NCI-H128 (cell line): Measurements from ENCODE around the gene DKK2.
"Not testable (repeated sequence)": the region's sequence is repeated elsewhere in the genome, so short reads cannot be mapped to it uniquely, and the experiment has no call there.

ENCODE experiments used
- DNase-seq: peaks from one replicate; lab custom pipeline; 2025; ENCODE audit not compliant: unreplicated experiment; lab: John Stamatoyannopoulos, UW

DKK2 gene

GRCh38 chr4:106914223-106914622, 121.9 kb downstream of the DKK2 start:
- no peak for DNase-seq

DNA sequence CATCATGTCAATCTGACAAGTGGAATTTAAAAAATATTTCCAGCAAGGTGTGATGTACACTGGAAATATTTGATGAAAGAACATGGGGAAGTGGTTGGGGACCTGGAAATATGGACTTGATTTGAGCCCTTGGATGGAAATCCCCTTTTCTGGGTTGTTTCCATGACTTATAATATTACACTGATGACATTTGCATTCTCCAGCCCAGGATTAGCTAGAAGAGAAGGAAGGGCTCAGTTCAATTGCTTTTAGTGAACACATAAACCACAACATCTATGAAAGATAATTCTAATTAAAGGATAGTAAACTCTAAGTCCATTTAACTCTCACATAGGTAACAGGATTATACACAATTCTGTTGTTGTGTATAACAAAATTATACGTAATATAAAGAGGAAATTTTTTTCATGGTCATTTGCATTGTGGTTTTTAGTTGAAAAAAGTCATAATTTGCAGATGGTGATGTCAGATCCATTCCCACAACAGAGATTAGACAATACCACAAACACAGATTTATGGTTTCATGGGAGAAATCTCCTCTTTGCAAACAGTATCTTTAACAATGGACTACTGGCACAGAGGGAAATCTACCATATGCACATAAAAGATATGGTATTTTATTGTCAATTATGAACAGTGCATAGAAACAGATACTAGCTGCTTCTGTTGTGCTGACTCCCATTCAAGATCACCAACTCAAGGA, 126.5 kb downstream of the DKK2 start:
- no peak for DNase-seq

- not testable (repeated sequence) for DNase-seq
Observed at GRCh38 chr4:106908049-106908448, 128.1 kb downstream of the DKK2 start.

- no peak for DNase-seq
Observed at GRCh38 chr4:106907216-106907615, 128.9 kb downstream of the DKK2 start.

DNA sequence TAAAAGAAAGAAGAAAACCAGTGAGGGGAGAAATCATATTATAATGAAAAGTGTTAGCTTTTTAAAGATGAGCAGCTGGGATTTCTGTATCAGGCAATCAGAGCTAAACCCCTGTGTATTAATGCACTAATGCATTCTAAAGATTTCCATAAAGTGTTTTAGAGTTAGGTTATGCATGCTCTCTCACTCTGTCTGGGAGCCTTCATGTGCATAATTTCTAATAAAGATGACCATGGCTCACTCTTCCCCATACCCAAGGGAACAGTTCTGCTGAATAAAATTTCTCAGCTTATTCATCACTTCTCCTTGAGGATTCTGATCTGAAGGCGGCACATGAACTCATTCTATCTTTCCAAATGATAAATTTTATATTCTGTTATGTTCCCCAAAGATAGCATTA, 129.4 kb downstream of the DKK2 start:
- DNase-seq, result no peak

GRCh38 chr4:106898621-106899230, 137.4 kb downstream of the DKK2 start:
- no peak for DNase-seq

DNA sequence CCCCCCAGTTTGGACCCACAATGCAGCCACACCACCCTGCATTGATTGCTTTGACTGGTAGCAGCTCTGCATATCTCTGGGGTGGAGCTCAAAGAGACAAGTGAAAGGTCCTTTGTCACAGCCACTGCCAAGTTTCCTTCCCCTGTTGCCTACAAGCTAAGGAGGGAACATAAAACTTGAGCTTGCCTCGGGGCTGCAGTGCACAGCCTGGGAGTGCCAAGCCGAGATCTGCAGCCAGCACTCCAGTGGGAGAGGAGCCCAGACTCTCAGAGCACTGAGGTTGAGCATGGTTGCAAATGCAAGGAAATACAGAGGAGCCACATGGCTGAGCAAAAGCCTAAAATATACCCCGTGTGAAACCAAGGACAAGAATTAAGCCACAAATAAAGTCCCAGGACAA, 142.2 kb downstream of the DKK2 start:
- no peak for DNase-seq

GRCh38 chr4:106893395-106893881, 142.7 kb downstream of the DKK2 start:
- no peak for DNase-seq

GRCh38 chr4:106892786-106893185, 143.3 kb downstream of the DKK2 start:
- DNase-seq, result no peak

GRCh38 chr4:106875340-106875739, 160.8 kb downstream of the DKK2 start:
- no peak for DNase-seq
